ENCODE results near the gene GTF2A2.

- no peak for TF ChIP-seq CTCF (IDR thresholded peaks at IDR 0.05)
- TF ChIP-seq POLR2A (IDR thresholded peaks at IDR 0.05), result no peak
Measured at GRCh38 chr15:59657635-59658125, 365 bp upstream of the GTF2A2 start.
